Astrocyte (in vitro differentiated cells and primary cell): ENCODE results near the gene MFSD6L. TPM values are rescaled to one million over a fixed set of nuclear protein-coding genes. Genes with fewer than 3 reads are reported as not detected.

Source experiments
- DNase-seq: peaks from one replicate; pipeline ENCODE4 v3.0.0-alpha.2; 2010; ENCODE audit warnings: low read depth
- FAIRE-seq: peaks from 2 replicates; lab custom pipeline; 2011; peaks lifted over from hg19 to GRCh38; lab: Jason Lieb, UNC
- H2AFZ ChIP-seq: 2 replicates; pipeline ENCODE4 v1.6.0; 2012; ENCODE audit warnings: low read depth, low read length, inconsistent platforms
- H3K27ac ChIP-seq: 2 replicates; pipeline ENCODE4 v1.5.1; 2011; ENCODE audit warnings: low read depth, low read length, inconsistent platforms
- H3K27me3 ChIP-seq: 2 replicates; pipeline ENCODE4 v1.6.0; 2011; ENCODE audit warnings: low read length, inconsistent platforms; ENCODE audit not compliant: insufficient read depth
- H3K36me3 ChIP-seq: 2 replicates; pipeline ENCODE4 v1.5.1; 2011; ENCODE audit warnings: low read length, inconsistent platforms; ENCODE audit not compliant: insufficient read depth
- H3K4me1 ChIP-seq: 2 replicates; pipeline ENCODE4 v1.5.1; 2011; ENCODE audit warnings: low read length, inconsistent platforms; ENCODE audit not compliant: insufficient read depth
- H3K4me2 ChIP-seq: 2 replicates; pipeline ENCODE4 v1.6.0; 2012; ENCODE audit warnings: low read length, inconsistent platforms
- H3K4me3 ChIP-seq: 2 replicates; pipeline ENCODE4 v1.5.1; 2011; ENCODE audit warnings: low read depth, mild to moderate bottlenecking, low read length, inconsistent platforms; ENCODE audit not compliant: insufficient read depth
- H3K79me2 ChIP-seq: 2 replicates; pipeline ENCODE4 v1.6.0; 2012; ENCODE audit warnings: mild to moderate bottlenecking, low read length, inconsistent platforms; ENCODE audit not compliant: insufficient read depth
- H3K9ac ChIP-seq: 2 replicates; pipeline ENCODE4 v1.6.0; 2012; ENCODE audit warnings: mild to moderate bottlenecking, low read length, inconsistent platforms
- H3K9me3 ChIP-seq: 2 replicates; pipeline ENCODE4 v1.5.1; 2012; ENCODE audit warnings: low read depth, mild to moderate bottlenecking, low read length, inconsistent platforms; ENCODE audit not compliant: insufficient read depth
- H4K20me1 ChIP-seq: 2 replicates; pipeline ENCODE4 v1.6.0; 2012; ENCODE audit warnings: low read length, inconsistent platforms; ENCODE audit not compliant: insufficient read depth
- H3K27ac Mint-ChIP-seq: one replicate; pipeline ENCODE4 v1.8.0; 2021; ENCODE audit warnings: mild to moderate bottlenecking, mixed read lengths; ENCODE audit not compliant: unreplicated experiment
- H3K27me3 Mint-ChIP-seq: one replicate; pipeline ENCODE4 v1.8.0; 2021; ENCODE audit warnings: low read depth, mixed read lengths; ENCODE audit not compliant: unreplicated experiment
- H3K36me3 Mint-ChIP-seq: one replicate; pipeline ENCODE4 v1.8.0; 2021; ENCODE audit warnings: low read depth, mixed read lengths; ENCODE audit not compliant: unreplicated experiment
- H3K4me1 Mint-ChIP-seq: one replicate; pipeline ENCODE4 v1.8.0; 2021; ENCODE audit warnings: low read depth, mixed read lengths; ENCODE audit not compliant: unreplicated experiment
- H3K4me3 Mint-ChIP-seq: one replicate; pipeline ENCODE4 v1.8.0; 2021; ENCODE audit warnings: mild to moderate bottlenecking, moderate library complexity, mixed read lengths; ENCODE audit not compliant: unreplicated experiment
- H3K9me3 Mint-ChIP-seq: one replicate; pipeline ENCODE4 v1.8.0; 2021; ENCODE audit warnings: mild to moderate bottlenecking, mixed read lengths; ENCODE audit not compliant: unreplicated experiment
- EZH2 ChIP-seq: IDR thresholded peaks from 2 replicates; pipeline ENCODE4 v1.6.1; 2012; ENCODE audit warnings: mild to moderate bottlenecking, low read length, inconsistent platforms; ENCODE audit not compliant: insufficient read depth
- total RNA-seq: library from RNA; stranded (reverse); gene quantifications from 2 replicates; pipeline ENCODE4 v1.2.1, GENCODE V29; 2021
- TF ChIP-seq, protein P1 (sequence below): IDR thresholded peaks from 2 replicates; pipeline ENCODE4 v1.5.1; 2011; ENCODE audit warnings: low read depth, mild to moderate bottlenecking, inconsistent platforms, low read length, moderate library complexity; ENCODE audit not compliant: insufficient read depth

The MFSD6L gene
- total RNA-seq, 1 donor from 2014 or later, result not detected

DNA sequence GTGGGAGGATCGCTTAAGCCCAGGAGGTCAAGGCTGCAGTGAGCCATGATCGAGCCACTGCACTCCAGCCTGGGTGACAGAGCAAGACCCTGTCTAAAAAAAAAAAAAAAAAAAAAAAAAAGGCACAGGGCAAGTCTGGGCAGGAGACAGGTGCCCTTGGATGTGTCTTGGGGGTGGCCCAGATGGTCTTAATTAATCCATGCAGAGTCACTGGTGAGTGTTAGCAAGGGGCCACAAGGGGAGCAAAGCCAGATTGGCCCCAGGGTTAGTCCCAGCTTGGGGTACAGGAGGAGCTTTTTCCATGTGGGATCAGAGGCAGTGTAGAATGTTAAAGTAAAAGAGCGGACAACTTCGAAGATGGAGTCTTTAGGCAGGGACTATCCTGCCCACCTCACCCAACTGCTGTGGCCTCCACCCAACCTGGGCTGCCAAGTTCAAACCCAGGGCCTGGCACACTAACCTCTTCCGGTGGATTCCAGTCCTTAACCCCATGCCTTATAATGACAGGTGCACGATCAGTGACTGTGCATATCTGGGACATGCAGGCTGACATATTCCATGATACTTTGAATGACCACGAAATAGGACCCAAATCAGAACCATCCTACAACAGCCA lies 32.2 kb upstream of the MFSD6L start:
- H3K9me3 ChIP-seq, result no peaks in the 10 kb centered on the region
- no peak overlapping the region for H2AFZ ChIP-seq
- H3K36me3 ChIP-seq, result no peaks in the 10 kb centered on the region
- FAIRE-seq, result no peak
- Mint-ChIP-seq H3K4me3 (no peak overlapping the region), H3K36me3 (no peaks in the 10 kb centered on the region), H3K9me3 (peaks cover 1% of the 10 kb centered on the region), H3K27me3 (peaks cover 14% of the 10 kb centered on the region), H3K4me1 (no peaks in the 10 kb centered on the region), H3K27ac (no peak overlapping the region)
- H4K20me1 ChIP-seq, result no peaks in the 10 kb centered on the region
- no peak overlapping the region for H3K4me3 ChIP-seq
- no peak for DNase-seq
- no peak overlapping the region for H3K9ac ChIP-seq
- no peak for TF ChIP-seq EZH2
- TF ChIP-seq, protein P1, sequence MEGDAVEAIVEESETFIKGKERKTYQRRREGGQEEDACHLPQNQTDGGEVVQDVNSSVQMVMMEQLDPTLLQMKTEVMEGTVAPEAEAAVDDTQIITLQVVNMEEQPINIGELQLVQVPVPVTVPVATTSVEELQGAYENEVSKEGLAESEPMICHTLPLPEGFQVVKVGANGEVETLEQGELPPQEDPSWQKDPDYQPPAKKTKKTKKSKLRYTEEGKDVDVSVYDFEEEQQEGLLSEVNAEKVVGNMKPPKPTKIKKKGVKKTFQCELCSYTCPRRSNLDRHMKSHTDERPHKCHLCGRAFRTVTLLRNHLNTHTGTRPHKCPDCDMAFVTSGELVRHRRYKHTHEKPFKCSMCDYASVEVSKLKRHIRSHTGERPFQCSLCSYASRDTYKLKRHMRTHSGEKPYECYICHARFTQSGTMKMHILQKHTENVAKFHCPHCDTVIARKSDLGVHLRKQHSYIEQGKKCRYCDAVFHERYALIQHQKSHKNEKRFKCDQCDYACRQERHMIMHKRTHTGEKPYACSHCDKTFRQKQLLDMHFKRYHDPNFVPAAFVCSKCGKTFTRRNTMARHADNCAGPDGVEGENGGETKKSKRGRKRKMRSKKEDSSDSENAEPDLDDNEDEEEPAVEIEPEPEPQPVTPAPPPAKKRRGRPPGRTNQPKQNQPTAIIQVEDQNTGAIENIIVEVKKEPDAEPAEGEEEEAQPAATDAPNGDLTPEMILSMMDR, result no peak
- peaks cover 2% of the 10 kb centered on the region for H3K27me3 ChIP-seq
- H3K4me2 ChIP-seq, result no peak overlapping the region
- H3K79me2 ChIP-seq, result no peaks in the 10 kb centered on the region
- H3K27ac ChIP-seq, result no peak overlapping the region
- H3K4me1 ChIP-seq, result no peaks in the 10 kb centered on the region

DNA sequence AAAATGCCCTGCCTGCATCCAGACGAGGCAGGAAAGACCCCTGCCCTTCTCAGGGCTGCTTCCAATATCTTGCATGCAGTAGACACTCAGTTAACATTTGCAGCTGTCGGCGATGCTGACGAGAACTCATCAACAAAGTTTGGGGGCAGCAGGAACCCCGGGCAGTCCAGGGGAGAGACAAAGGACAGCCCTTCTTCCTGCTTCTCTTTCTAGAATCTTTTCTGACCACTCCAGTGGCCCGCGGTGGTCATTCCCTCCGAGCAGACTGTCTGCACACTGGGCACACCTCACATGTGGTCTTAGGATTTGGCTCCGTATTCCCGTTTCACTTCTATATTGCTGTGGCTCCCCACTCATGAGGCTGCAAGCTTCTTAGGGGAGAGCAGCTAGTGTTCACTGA lies 31.0 kb upstream of the MFSD6L start:
- no peaks in the 10 kb centered on the region for H4K20me1 ChIP-seq

More for the DNA sequence above, 31.0 kb upstream of the MFSD6L start:
- H3K27me3 ChIP-seq, result peaks cover 2% of the 10 kb centered on the region
- peaks cover 6% of the 10 kb centered on the region for H3K27me3 Mint-ChIP-seq
- H3K4me3 ChIP-seq, result no peak overlapping the region
- H3K4me2 ChIP-seq, result no peak overlapping the region
- H3K9ac ChIP-seq, result no peak overlapping the region
- no peaks in the 10 kb centered on the region for H3K79me2 ChIP-seq
- H3K9me3 ChIP-seq, result no peaks in the 10 kb centered on the region
- H3K27ac ChIP-seq, result no peak overlapping the region
- H3K36me3 Mint-ChIP-seq, result no peaks in the 10 kb centered on the region
- no peaks in the 10 kb centered on the region for H3K36me3 ChIP-seq
- no peak overlapping the region for H3K27ac Mint-ChIP-seq
- H3K9me3 Mint-ChIP-seq, result peaks cover 5% of the 10 kb centered on the region
- FAIRE-seq (no peak), DNase-seq (no peak)
- no peaks in the 10 kb centered on the region for H3K4me1 Mint-ChIP-seq
- H3K4me3 Mint-ChIP-seq, result no peak overlapping the region
- H2AFZ ChIP-seq, result no peak overlapping the region
- no peaks in the 10 kb centered on the region for H3K4me1 ChIP-seq
- TF ChIP-seq, protein P1, result no peak
- no peak for TF ChIP-seq EZH2
